GM12872 (cell line): ENCODE measurements around the gene ADGRF4.

Experiments
- CTCF ChIP-seq: IDR thresholded peaks from 3 replicates; pipeline ENCODE4 v1.5.1; 2011; ENCODE audit warnings: low read depth, mild to moderate bottlenecking, low read length, moderate library complexity; ENCODE audit not compliant: insufficient read depth

The ADGRF4 gene

GRCh38 chr6:47722194-47722593 lies 23.8 kb downstream of the ADGRF4 start:
- TF ChIP-seq CTCF: no peak

- no peak for TF ChIP-seq CTCF
Observed at GRCh38 chr6:47724300-47724699, 25.9 kb downstream of the ADGRF4 start.

- no peak for TF ChIP-seq CTCF
Observed at GRCh38 chr6:47727391-47727790, 29.0 kb downstream of the ADGRF4 start.

- TF ChIP-seq CTCF: no peak
Observed at GRCh38 chr6:47729019-47729418, 30.6 kb downstream of the ADGRF4 start.

GRCh38 chr6:47729457-47729856 lies 31.1 kb downstream of the ADGRF4 start:
- no peak for TF ChIP-seq CTCF

GRCh38 chr6:47733879-47734558 lies 35.6 kb downstream of the ADGRF4 start:
- peak; percentile 42 for TF ChIP-seq CTCF

GRCh38 chr6:47734831-47735481 lies 36.6 kb downstream of the ADGRF4 start:
- TF ChIP-seq CTCF: no peak
